Naive B cell (primary cell): ENCODE data around the gene IRAG1. TPM values are rescaled to one million over a fixed set of nuclear protein-coding genes. Genes with fewer than 3 reads are reported as not detected.
A peak's percentile ranks its signal among the peaks of the same experiment; 100 is the strongest.
"Not testable (repeated sequence)": the region's sequence is repeated elsewhere in the genome, so short reads cannot be mapped to it uniquely, and the experiment has no call there.

Source experiments
- ATAC-seq, 2 donors: fragments of 150-1000 bp; cut with Tn5 transposase; 2 replicates each; pipeline ENCODE4 v1.10.0; 2021; ENCODE audit warnings: low read depth in 2 of 2, mild to moderate bottlenecking in 2 of 2, moderate library complexity in 2 of 2
- DNase-seq: peaks from one replicate; pipeline ENCODE4 v3.0.0; 2022
- H3K27ac Mint-ChIP-seq, 6 donors: one replicate each; pipeline ENCODE4 v1.8.0; 2020 to 2022; ENCODE audit warnings: mild to moderate bottlenecking in 6 of 6, mixed read lengths in 6 of 6, moderate library complexity in 5 of 6, inconsistent platforms in 2 of 6
- H3K27me3 Mint-ChIP-seq, 3 donors: one replicate each; pipeline ENCODE4 v1.8.0; 2021 to 2022; ENCODE audit warnings: mixed read lengths in 3 of 3, mild to moderate bottlenecking in 1 of 3
- H3K36me3 Mint-ChIP-seq, 2 donors: one replicate each; pipeline ENCODE4 v1.8.0; 2020 to 2022; ENCODE audit warnings: mixed read lengths in 2 of 2, inconsistent platforms in 1 of 2, mild to moderate bottlenecking in 1 of 2
- H3K4me1 Mint-ChIP-seq, 3 donors: one replicate each; pipeline ENCODE4 v1.8.0; 2020 to 2022; ENCODE audit warnings: mixed read lengths in 3 of 3, inconsistent platforms in 1 of 3, mild to moderate bottlenecking in 1 of 3, moderate library complexity in 1 of 3
- H3K4me3 Mint-ChIP-seq, 8 donors: one replicate each; pipeline ENCODE4 v1.8.0; 2020 to 2022; ENCODE audit warnings: mild to moderate bottlenecking in 8 of 8, mixed read lengths in 8 of 8, moderate library complexity in 8 of 8, inconsistent platforms in 2 of 8
- H3K9me3 Mint-ChIP-seq, 7 donors: one replicate each; pipeline ENCODE4 v1.8.0; 2020 to 2022; ENCODE audit warnings: mixed read lengths in 7 of 7, mild to moderate bottlenecking in 5 of 7, inconsistent platforms in 2 of 7, moderate library complexity in 1 of 7
- polyA plus RNA-seq, 6 donors: library from polyadenylated mRNA; unstranded; fragments of 300-500 nt; fragmentation: Illumina TruSeq; gene quantifications; one replicate each; pipeline ENCODE4 v1.2.3, GENCODE V29; 2021; ENCODE audit warnings: low read depth in 6 of 6

Gene IRAG1
- polyA plus RNA-seq, 6 donors from 2014 or later, result 0.57 to 1.0 (median 0.78) TPM

DNA sequence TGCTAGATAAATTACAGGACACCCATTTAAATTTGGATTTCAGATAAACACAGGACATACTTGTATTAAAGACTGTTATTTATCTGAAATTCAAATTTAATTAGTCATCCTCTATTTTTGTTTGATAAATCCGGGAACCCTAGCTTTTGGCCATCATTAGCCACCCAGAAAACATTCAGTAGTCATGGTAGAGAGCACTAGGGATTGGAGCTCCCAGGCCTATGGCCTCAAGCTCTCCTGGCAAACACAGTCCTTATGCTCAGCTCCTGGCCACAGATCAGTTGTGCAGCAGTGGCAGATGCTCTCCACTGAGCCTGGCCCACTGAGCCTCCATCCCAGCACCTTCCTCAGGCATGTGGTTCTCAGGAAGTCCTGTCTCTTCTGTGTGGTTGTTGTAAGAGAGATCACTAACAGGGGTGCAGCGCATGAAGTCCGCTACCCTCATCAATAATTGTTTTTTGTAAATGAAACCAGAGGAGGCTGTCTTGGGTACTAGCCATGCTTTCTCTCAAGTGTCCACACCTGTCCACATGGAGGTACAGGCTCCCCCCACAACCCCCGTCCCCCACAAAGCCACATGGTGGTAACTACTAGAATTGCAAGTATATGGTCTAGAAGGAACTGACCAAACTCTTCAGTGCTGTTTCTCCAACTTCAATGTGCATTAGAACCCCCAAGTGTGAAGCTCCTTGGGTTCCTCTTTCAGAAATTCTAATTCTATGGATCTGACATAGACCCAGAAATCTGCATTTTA is 1.1 kb upstream of the IRAG1 start:
- H3K4me1 Mint-ChIP-seq, result peaks cover 6 to 10% (median 9%) of the 10 kb centered on the region in 3 donors
- peaks cover 0 to 7% (median 4%) of the 10 kb centered on the region in 7 donors for H3K9me3 Mint-ChIP-seq
- peaks cover 0 to 12% (median 9%) of the 10 kb centered on the region in 3 donors for H3K27me3 Mint-ChIP-seq
- H3K36me3 Mint-ChIP-seq, result no peaks in the 10 kb centered on the region
- ATAC-seq (no peak), DNase-seq (no peak)
- H3K27ac Mint-ChIP-seq, result peak overlapping the region in 1 of 6 donors; percentile 67
- H3K4me3 Mint-ChIP-seq, result no peak overlapping the region

DNA sequence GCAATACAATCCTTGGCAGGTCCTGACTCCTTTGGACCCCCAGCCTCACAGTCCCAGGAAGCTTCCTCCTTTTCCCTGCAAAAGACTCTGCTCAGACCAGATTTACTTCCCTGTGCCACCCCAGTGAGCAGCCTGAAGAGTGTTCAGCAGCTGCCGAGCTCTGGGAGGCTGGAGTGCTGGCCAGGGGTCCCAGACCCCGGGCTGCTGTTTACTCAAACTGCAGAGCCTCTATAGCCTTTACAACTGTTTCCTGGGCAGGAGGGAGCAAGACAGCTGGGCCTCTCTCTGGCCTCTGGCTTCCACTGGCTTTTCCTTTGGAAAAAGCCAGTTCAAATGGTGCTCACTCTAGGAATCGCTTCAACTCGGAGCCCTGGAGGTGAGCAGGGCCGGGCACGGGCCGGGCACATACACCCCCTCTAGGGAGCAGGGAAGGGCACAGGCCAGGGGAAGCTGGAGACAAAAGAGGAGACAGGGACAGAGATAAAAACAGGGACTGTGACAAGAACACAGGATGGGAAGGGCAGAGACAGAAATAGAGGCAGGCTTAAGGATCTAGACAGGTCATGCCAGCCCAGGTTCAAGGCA is 932 bp downstream of the IRAG1 start:
- Mint-ChIP-seq H3K27ac (peak overlapping the region in 1 of 6 donors; percentile 56), H3K27me3 (peaks cover 7 to 12% (median 9%) of the 10 kb centered on the region in 3 donors), H3K4me3 (no peak overlapping the region), H3K36me3 (no peaks in the 10 kb centered on the region), H3K4me1 (peaks cover 6 to 10% (median 9%) of the 10 kb centered on the region in 3 donors), H3K9me3 (no peaks in the 10 kb centered on the region)
- DNase-seq, result no peak
- ATAC-seq, result no peak

DNA sequence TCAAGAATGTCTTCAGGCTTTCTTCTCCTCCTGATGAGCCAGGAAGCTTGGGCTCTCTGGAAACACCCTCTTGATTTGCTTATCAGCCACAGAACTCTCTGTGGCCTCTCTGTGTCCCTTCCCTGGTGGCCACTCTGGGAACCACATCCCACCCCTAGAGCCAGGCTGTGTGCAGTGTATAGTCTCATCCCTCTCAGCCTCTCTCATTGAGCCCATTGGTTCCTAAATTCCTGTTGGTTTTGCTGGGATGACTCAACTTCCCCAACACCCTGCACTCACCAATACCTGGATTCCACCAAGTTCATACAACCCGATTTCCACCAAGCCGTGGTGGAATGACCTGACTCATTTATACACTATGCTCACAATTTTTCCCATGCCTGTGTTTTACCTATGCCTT is 5.2 kb downstream of the IRAG1 start:
- ATAC-seq, result no peak
- no peak overlapping the region for H3K27ac Mint-ChIP-seq
- no peaks in the 10 kb centered on the region for H3K36me3 Mint-ChIP-seq

DNA sequence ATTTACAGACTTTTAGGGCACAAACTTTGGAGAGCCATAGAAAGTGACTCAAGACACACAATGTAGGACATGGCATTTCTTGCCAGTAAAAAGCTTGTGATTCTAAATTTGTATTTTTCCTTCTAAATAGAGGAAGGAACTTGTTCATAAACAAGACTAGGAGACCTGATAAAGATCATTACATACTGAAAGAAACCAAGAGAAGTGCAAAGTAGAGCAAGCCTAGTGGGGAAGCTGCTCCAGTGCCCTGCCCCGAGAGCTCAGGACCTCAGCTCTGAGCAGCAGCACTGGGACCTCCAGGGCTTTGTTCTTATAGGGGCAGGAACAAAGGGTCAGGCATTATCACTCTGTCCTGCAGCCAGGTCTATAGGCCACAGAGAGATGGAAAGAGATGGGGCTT is 7.2 kb downstream of the IRAG1 start:
- Mint-ChIP-seq H3K4me1 (peaks cover 0 to 7% (median 0%) of the 10 kb centered on the region in 3 donors), H3K36me3 (no peaks in the 10 kb centered on the region), H3K27ac (no peak overlapping the region), H3K27me3 (peaks cover 0 to 7% (median 0%) of the 10 kb centered on the region in 3 donors), H3K9me3 (no peaks in the 10 kb centered on the region), H3K4me3 (no peak overlapping the region)
- ATAC-seq, result no peak
- DNase-seq, result no peak

More for the DNA sequence above, 5.2 kb downstream of the IRAG1 start:
- Mint-ChIP-seq H3K4me3 (no peak overlapping the region), H3K9me3 (no peaks in the 10 kb centered on the region), H3K4me1 (peaks cover 0 to 7% (median 0%) of the 10 kb centered on the region in 3 donors), H3K27me3 (peaks cover 6 to 9% (median 7%) of the 10 kb centered on the region in 3 donors)
- DNase-seq, result no peak

DNA sequence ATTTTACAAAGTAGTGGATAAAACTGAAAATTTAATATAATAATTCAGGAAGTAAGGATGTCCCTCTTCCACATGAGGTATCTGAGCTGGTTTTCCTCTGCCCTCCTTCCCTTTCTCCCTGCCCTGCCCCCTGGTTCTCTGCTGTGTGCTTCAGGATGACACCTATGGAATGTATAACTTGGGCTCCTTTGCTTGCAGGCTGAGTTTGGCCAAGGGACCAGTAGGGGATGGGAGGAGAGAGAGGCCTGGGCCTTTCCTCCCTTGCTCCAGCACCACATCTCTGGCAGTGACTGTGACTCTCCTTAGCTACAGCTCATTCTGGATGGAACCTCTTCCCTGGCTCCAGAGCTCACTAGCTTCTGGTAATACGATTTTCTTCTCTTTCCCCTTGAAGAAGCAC is 10.1 kb downstream of the IRAG1 start:
- H3K36me3 Mint-ChIP-seq, result no peaks in the 10 kb centered on the region
- DNase-seq, result no peak
- peaks cover 4 to 17% (median 11%) of the 10 kb centered on the region in 3 donors for H3K27me3 Mint-ChIP-seq
- ATAC-seq, result no peak
- H3K27ac Mint-ChIP-seq, result no peak overlapping the region
- no peaks in the 10 kb centered on the region for H3K9me3 Mint-ChIP-seq
- H3K4me3 Mint-ChIP-seq, result no peak overlapping the region
- H3K4me1 Mint-ChIP-seq, result peaks cover 0 to 7% (median 0%) of the 10 kb centered on the region in 3 donors

DNA sequence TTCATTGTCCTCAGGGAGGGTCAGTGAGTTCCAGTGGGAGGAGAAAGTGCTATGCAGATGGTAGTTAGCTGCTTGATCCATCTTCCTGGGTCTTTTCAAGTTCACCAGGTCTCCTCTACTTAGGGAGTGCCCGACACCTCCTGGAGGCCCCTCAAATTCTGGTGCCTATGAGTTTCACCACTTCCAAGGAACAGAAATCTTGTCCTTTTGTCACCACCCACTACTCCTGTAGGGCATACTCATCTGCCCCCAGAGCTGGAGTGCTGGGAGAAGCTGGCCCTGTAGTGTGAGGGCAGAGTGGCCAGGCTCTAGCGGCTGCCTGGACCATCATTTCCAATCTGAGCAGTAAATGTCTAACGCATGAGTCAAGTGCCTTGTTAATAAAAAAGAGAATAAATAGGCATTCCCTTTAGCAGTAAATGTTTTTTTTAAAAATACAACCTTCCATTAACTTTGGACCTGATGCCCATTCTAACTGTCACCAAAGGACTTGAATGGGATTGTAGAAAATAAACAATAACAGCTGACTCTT is 12.5 kb downstream of the IRAG1 start:
- peaks cover 20 to 38% (median 30%) of the 10 kb centered on the region in 3 donors for H3K27me3 Mint-ChIP-seq
- peak overlapping the region in 1 of 8 donors; percentile 68 for H3K4me3 Mint-ChIP-seq
- H3K4me1 Mint-ChIP-seq, result peaks cover 0 to 4% (median 0%) of the 10 kb centered on the region in 3 donors

DNA sequence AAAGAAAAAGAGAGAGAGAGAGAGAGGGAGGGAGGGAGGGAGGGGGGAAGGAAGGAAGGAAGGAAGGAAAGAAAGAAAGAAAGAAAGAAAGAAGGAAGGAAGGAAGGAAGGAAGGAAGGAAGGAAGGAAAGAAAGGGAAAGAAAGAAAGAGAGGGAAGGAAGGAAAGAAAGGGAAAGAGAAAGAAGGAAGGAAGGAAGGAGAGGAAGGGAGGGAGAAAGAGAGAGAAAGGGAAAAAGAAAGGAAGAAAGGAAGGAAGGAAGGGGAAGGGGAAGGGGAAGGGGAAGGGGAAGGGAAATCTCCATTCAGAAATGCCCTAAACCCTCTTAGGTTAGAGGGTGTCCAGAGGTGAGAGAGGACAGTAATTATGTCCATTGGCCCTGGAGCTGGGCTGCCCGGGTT is 13.3 kb downstream of the IRAG1 start:
- Mint-ChIP-seq H3K36me3 (peaks cover 0 to 14% of the 10 kb centered on the region in 2 donors), H3K27me3 (peaks cover 27 to 45% (median 38%) of the 10 kb centered on the region in 3 donors)
- not testable (repeated sequence) for H3K4me3 Mint-ChIP-seq, H3K27ac Mint-ChIP-seq, DNase-seq, ATAC-seq, H3K4me1 Mint-ChIP-seq, H3K9me3 Mint-ChIP-seq

More for the DNA sequence above, 12.5 kb downstream of the IRAG1 start:
- DNase-seq (no peak), ATAC-seq (no peak)
- Mint-ChIP-seq H3K9me3 (peaks cover 0 to 1% (median 0%) of the 10 kb centered on the region in 7 donors), H3K36me3 (peaks cover 0 to 8% of the 10 kb centered on the region in 2 donors), H3K27ac (peak overlapping the region in 1 of 6 donors; percentile 33)

DNA sequence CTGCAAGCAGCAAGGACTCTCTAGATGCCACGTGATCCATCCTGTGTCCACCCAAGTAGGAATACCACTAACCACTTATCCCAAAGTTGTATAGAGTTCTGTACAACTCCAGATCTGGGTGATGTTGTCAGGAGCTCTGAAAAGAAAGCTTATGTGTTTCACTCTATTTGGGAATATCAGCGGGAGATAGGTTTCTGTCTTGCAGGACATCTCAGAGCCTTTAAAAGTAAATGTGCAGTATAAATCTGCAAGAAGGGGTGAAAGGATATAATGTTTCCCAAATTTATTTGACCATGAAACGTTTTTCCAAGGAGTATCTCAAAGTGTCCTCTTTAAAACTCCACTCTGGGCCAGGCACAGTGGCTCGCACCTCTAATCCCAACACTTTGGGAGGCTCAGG is 13.9 kb downstream of the IRAG1 start:
- no peak for ATAC-seq
- H3K4me3 Mint-ChIP-seq, result peak overlapping the region in 1 of 8 donors; percentile 26
- H3K4me1 Mint-ChIP-seq, result peaks cover 11% of the 10 kb centered on the region in 3 donors
- peak overlapping the region in 1 of 6 donors; percentile 20 for H3K27ac Mint-ChIP-seq
- DNase-seq, result no peak
- peaks cover 28 to 50% (median 43%) of the 10 kb centered on the region in 3 donors for H3K27me3 Mint-ChIP-seq
- peaks cover 0 to 14% of the 10 kb centered on the region in 2 donors for H3K36me3 Mint-ChIP-seq
- H3K9me3 Mint-ChIP-seq, result peaks cover 0 to 1% (median 0%) of the 10 kb centered on the region in 7 donors

DNA sequence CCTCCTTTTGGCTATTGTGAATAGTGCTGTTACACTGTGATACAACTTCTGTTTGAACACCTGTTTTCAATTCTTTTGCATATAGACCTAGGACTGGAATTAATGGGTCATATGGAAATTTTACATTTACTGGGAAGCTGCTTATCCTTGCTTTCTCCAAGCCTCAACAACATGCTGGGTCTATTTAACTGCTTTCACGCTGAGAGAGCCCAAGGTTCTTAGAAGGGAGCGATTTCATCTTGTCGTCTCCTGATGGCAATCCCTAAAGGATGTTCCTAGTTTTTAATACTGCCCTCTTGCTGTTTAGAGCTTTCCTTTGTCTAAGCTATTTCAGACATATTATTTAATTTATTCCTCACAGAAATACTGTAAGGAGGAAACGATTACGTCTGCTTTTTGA is 15.5 kb downstream of the IRAG1 start:
- peaks cover 37 to 60% (median 56%) of the 10 kb centered on the region in 3 donors for H3K27me3 Mint-ChIP-seq
- peaks cover 17 to 22% (median 20%) of the 10 kb centered on the region in 3 donors for H3K4me1 Mint-ChIP-seq

DNA sequence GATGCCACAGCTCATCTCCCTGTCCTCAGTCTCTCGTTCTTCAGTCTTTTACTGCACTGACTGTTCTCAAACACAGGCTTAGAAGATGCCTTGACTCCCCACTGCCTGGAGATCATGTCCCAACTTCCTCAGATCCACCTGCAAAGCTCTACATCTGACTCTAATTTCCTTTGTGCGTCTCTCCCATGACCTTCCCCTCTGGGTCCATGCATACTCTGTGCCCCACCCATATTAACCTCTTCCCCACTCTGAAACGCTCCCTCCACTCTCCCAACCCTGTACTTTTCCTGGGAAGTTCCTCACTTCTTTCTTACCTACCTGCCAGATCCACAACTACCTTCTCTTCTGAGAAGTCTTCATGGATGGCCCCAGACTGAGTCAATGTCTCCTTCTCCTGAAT is 16.6 kb downstream of the IRAG1 start:
- peaks cover 37 to 60% (median 56%) of the 10 kb centered on the region in 3 donors for H3K27me3 Mint-ChIP-seq
- H3K9me3 Mint-ChIP-seq, result peaks cover 0 to 1% (median 0%) of the 10 kb centered on the region in 7 donors
- no peak overlapping the region for H3K4me3 Mint-ChIP-seq
- DNase-seq, result no peak
- peaks cover 0 to 14% of the 10 kb centered on the region in 2 donors for H3K36me3 Mint-ChIP-seq
- peaks cover 17 to 22% (median 20%) of the 10 kb centered on the region in 3 donors for H3K4me1 Mint-ChIP-seq
- no peak for ATAC-seq
- H3K27ac Mint-ChIP-seq, result peak overlapping the region in 1 of 6 donors; percentile 40

More for the DNA sequence above, 15.5 kb downstream of the IRAG1 start:
- DNase-seq, result no peak
- Mint-ChIP-seq H3K9me3 (peaks cover 0 to 1% (median 0%) of the 10 kb centered on the region in 7 donors), H3K36me3 (peaks cover 0 to 14% of the 10 kb centered on the region in 2 donors), H3K4me3 (no peak overlapping the region), H3K27ac (no peak overlapping the region)
- no peak for ATAC-seq

DNA sequence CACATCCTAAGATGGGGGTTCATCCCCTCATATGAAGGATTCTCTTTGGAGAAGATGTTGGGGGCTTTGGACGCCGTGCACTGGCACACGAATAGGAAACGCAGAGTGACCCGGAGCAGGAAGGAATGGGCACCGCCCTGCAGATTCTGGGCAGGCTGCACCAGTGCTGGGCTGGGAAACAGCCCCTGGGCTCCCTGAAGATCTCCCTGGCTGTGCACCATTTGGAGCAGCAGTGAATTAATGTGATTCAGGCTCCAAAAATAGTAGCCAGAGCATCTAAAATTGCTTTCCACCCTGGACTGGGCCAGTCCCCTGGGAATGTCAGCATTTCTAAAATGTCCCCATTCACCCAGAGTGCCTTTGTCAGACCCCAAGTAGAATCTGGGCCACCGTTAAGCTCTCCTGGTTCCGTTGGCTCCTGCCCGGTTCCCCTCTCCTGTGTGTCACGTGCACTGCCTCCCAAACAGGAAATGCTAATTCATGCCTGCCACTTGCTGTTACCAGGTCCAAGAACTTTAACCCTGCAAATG is 18.6 kb downstream of the IRAG1 start:
- Mint-ChIP-seq H3K9me3 (peaks cover 0 to 1% (median 0%) of the 10 kb centered on the region in 7 donors), H3K27ac (no peak overlapping the region), H3K4me3 (peak overlapping the region in 3 of 8 donors; percentile 4 to 42 (median 10)), H3K36me3 (peaks cover 0 to 14% of the 10 kb centered on the region in 2 donors), H3K27me3 (peaks cover 37 to 59% (median 56%) of the 10 kb centered on the region in 3 donors), H3K4me1 (peaks cover 17 to 22% (median 20%) of the 10 kb centered on the region in 3 donors)
- no peak for ATAC-seq
- no peak for DNase-seq

DNA sequence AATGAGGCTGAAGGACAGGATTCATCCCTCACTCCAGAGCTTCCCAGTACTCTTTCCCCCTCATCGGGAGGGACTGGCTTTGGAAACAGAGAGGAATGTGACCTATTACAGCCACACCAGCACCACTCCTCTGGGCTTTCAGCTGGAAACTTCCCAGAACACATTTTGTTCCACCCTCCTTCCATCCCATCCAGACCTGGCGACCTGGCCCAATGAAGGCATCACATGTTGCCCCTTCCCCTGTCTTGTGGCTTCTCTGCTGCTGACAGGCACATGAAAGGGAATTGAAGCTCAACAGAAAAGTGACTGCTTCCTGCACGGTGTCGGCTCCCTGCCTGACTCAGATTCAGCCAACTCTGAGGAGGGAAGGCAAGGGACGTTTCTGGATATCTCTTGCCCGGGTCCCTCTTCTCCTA is 19.1 kb downstream of the IRAG1 start:
- no peak for ATAC-seq
- peaks cover 37 to 55% (median 54%) of the 10 kb centered on the region in 3 donors for H3K27me3 Mint-ChIP-seq

DNA sequence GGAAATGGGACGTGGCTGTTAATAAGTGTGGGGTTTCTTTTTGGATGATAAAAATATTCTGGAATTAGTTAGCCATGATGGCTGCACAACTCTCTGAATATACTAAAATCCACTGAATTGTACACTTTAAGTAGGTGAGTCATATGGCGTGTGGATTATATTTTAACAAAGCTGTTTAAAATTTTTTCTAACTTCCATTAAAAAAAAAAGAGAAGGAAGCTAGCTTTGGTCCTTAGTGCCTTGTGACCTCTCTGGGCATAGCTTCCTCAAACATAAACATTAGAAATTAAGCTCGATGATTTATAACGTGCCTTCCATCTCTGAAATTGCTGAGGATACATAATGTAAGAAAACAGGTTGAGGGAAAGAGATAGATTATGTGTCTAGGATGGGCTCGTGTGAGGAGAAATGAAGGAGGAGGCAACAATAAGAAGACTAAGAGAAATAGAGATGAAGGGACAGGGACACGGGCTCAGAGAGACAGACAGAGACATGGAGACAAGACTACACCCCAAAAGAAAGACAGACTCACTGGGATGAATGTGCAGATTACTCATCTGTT is 20.0 kb downstream of the IRAG1 start:
- ATAC-seq, result no peak
- H3K4me1 Mint-ChIP-seq, result peaks cover 17 to 22% (median 20%) of the 10 kb centered on the region in 3 donors
- H3K36me3 Mint-ChIP-seq, result peaks cover 0 to 14% of the 10 kb centered on the region in 2 donors
- no peak for DNase-seq
- H3K27ac Mint-ChIP-seq, result no peak overlapping the region
- H3K27me3 Mint-ChIP-seq, result peaks cover 32 to 51% (median 45%) of the 10 kb centered on the region in 3 donors
- peaks cover 0 to 1% (median 0%) of the 10 kb centered on the region in 7 donors for H3K9me3 Mint-ChIP-seq
- no peak overlapping the region for H3K4me3 Mint-ChIP-seq

More for the DNA sequence above, 19.1 kb downstream of the IRAG1 start:
- Mint-ChIP-seq H3K4me3 (peak overlapping the region in 1 of 8 donors; percentile 4), H3K27ac (no peak overlapping the region), H3K4me1 (peaks cover 17 to 22% (median 20%) of the 10 kb centered on the region in 3 donors), H3K9me3 (peaks cover 0 to 1% (median 0%) of the 10 kb centered on the region in 7 donors), H3K36me3 (peaks cover 0 to 14% of the 10 kb centered on the region in 2 donors)
- DNase-seq, result no peak
